HG03039 (cell line): ENCODE measurements around the gene KISS1R.

ENCODE experiments used
- ATAC-seq: cut with Tn5 transposase; IDR thresholded peaks from one replicate; pipeline ENCODE4 v1.9.1; 2021; ENCODE audit warnings: mild to moderate bottlenecking, moderate library complexity; ENCODE audit not compliant: unreplicated experiment

Gene KISS1R

GRCh38 chr19:899336-900042 is 17.6 kb upstream of the KISS1R start:
- ATAC-seq = no peak

- no peak for ATAC-seq
These were observed 17.2 kb upstream of the KISS1R start for GRCh38 chr19:900043-900301.

GRCh38 chr19:900302-901111 is 16.6 kb upstream of the KISS1R start:
- ATAC-seq = no peak

- no peak for ATAC-seq
These were observed 15.7 kb upstream of the KISS1R start for GRCh38 chr19:901216-902092.

- no peak for ATAC-seq
These were observed 15.1 kb upstream of the KISS1R start for GRCh38 chr19:902093-902370.

- no peak for ATAC-seq
These were observed 14.5 kb upstream of the KISS1R start for GRCh38 chr19:902446-903226.

- ATAC-seq = no peak
These were observed 13.8 kb upstream of the KISS1R start for GRCh38 chr19:903266-903797.

- ATAC-seq = no peak
These were observed 12.6 kb upstream of the KISS1R start for GRCh38 chr19:904545-904944.

- no peak for ATAC-seq
These were observed 10.7 kb upstream of the KISS1R start for GRCh38 chr19:906480-906879.

GRCh38 chr19:907183-907853 is 9.8 kb upstream of the KISS1R start:
- ATAC-seq = no peak

- no peak for ATAC-seq
These were observed 5.7 kb upstream of the KISS1R start for GRCh38 chr19:911197-912033.

GRCh38 chr19:912181-913079 is 4.7 kb upstream of the KISS1R start:
- ATAC-seq = no peak

GRCh38 chr19:913080-913748 is 3.9 kb upstream of the KISS1R start, which contains the start of gene R3HDM4:
Gene R3HDM4 (minus strand): TSS chr19:913219. CDS start chr19:913157, 62 bp downstream.
- ATAC-seq = no peak

GRCh38 chr19:916645-917322 is 349 bp upstream of the KISS1R start:
- ATAC-seq = no peak

- no peak for ATAC-seq
These were observed 962 bp downstream of the KISS1R start for GRCh38 chr19:918152-918437.

- no peak for ATAC-seq
These were observed 1.5 kb downstream of the KISS1R start for GRCh38 chr19:918481-919198.
